Mucosa of stomach (tissue), 1 donor: ENCODE measurements around the gene ARHGAP40.

Source experiments
- H3K27me3 ChIP-seq: one replicate; pipeline ENCODE4 v1.7.0; 2013; ENCODE audit warnings: mild to moderate bottlenecking, low read length; ENCODE audit not compliant: control insufficient read depth, insufficient read depth
- H3K36me3 ChIP-seq: one replicate; pipeline ENCODE4 v1.7.0; 2013; ENCODE audit warnings: low read length; ENCODE audit not compliant: control insufficient read depth, insufficient read depth
- H3K4me1 ChIP-seq: one replicate; pipeline ENCODE4 v1.7.0; 2013; ENCODE audit warnings: mild to moderate bottlenecking, low read length; ENCODE audit not compliant: control insufficient read depth, insufficient read depth
- H3K4me3 ChIP-seq: one replicate; pipeline ENCODE4 v1.7.0; 2013; ENCODE audit warnings: low read length
- H3K9ac ChIP-seq: one replicate; pipeline ENCODE4 v1.7.0; 2013; ENCODE audit warnings: mild to moderate bottlenecking, low read length, moderate library complexity
- H3K9me3 ChIP-seq: one replicate; pipeline ENCODE4 v1.7.0; 2013; ENCODE audit warnings: mild to moderate bottlenecking, low read length, moderate library complexity; ENCODE audit not compliant: control insufficient read depth
- donor health status: Pancreatic carcinoma.

Gene ARHGAP40

GRCh38 chr20:38628580-38629470 is 27.2 kb downstream of the ARHGAP40 start:
- H3K4me1 ChIP-seq, result no peaks in the 10 kb centered on the region
- no peaks in the 10 kb centered on the region for H3K36me3 ChIP-seq
- H3K9ac ChIP-seq, result no peak overlapping the region
- H3K9me3 ChIP-seq, result no peaks in the 10 kb centered on the region
- no peak overlapping the region for H3K4me3 ChIP-seq
- H3K27me3 ChIP-seq, result no peaks in the 10 kb centered on the region

DNA sequence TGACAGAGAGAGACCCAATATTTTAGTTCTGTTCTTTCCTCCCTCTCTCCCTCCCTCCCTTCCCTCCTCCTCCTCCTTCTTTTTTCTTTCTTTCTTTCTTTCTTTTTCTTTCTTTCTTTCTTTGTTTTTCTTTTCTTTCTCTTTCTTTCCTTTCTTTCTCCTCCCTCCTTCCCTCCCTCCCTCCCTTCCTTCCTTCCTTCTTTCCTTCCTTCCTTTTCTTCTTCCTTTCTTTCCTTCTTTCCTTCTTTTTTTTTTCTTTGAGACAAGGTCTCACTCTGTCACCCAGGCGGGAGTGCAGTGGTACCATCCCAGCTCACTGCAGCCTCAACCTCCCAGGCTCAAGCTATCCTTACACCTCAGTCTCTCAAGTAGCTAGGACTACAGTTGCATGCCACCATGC is 28.4 kb downstream of the ARHGAP40 start:
- Histone ChIP-seq H3K9me3 (no peaks in the 10 kb centered on the region), H3K4me1 (no peaks in the 10 kb centered on the region), H3K9ac (no peak overlapping the region), H3K4me3 (no peak overlapping the region), H3K27me3 (no peaks in the 10 kb centered on the region), H3K36me3 (no peaks in the 10 kb centered on the region)

GRCh38 chr20:38630727-38631126 is 29.1 kb downstream of the ARHGAP40 start:
- H3K4me3 ChIP-seq, result no peak overlapping the region
- no peak overlapping the region for H3K9ac ChIP-seq
- no peaks in the 10 kb centered on the region for H3K9me3 ChIP-seq
- no peaks in the 10 kb centered on the region for H3K36me3 ChIP-seq
- H3K27me3 ChIP-seq, result no peaks in the 10 kb centered on the region
- no peaks in the 10 kb centered on the region for H3K4me1 ChIP-seq

GRCh38 chr20:38631155-38632022 is 29.8 kb downstream of the ARHGAP40 start:
- Histone ChIP-seq H3K9me3 (no peaks in the 10 kb centered on the region), H3K9ac (no peak overlapping the region), H3K4me1 (no peaks in the 10 kb centered on the region), H3K4me3 (no peak overlapping the region), H3K36me3 (no peaks in the 10 kb centered on the region), H3K27me3 (no peaks in the 10 kb centered on the region)

DNA sequence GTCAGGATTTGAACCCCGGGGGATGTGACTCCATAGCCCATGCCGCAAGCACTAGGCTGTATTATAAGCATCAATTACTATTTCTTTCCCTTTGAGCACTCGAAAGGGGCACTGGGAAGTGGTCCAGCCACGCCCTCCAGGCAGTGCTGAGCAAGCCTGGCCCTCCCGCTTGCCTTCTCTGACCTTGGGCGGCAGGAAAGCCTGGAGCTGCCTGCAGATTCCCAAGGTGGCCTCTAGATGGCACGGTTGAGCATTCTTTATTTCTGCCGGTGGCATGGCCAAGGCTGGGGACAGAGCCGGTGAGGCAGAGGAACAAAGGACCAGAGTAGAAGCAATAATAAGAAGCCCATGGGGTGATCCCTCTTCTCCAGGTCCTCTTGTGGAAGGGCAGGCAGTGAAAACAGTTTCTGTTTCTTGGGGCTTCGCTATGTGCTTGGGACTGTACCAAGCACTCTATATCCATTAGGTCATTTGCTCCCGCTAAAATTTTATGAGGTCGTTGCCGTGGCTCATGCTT is 32.0 kb downstream of the ARHGAP40 start:
- Histone ChIP-seq H3K4me3 (no peak overlapping the region), H3K27me3 (no peaks in the 10 kb centered on the region), H3K9me3 (no peaks in the 10 kb centered on the region), H3K4me1 (no peaks in the 10 kb centered on the region), H3K36me3 (no peaks in the 10 kb centered on the region), H3K9ac (no peak overlapping the region)

DNA sequence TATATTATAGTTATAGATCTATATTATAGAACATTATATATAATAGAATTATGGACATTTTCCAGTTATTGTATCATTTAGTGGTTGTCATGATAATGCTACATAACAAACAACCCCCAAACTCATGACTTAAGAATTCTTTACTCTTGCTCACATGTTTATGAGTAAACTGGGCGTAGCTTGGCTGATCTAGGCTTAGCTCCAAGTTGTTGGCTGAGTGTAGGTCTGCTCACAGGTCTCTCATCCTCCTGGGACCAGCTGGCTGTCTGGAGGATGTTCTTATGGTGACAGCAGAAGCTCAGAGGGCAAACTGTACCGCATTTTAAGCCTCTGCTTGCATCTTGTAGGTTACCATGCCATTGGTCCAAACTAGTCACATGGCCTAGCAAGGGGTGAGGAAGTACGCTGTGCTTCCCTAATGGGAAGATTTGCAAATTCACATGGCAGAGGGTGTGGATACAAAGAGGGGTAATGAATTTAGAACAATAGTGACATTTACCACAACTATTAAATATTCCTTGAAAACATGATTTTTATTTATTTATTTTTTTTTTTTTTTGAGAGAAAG is 34.2 kb downstream of the ARHGAP40 start:
- Histone ChIP-seq H3K4me1 (no peaks in the 10 kb centered on the region), H3K9ac (no peak overlapping the region), H3K36me3 (no peaks in the 10 kb centered on the region), H3K4me3 (no peak overlapping the region), H3K27me3 (no peaks in the 10 kb centered on the region), H3K9me3 (no peaks in the 10 kb centered on the region)

GRCh38 chr20:38640521-38640920 is 38.9 kb downstream of the ARHGAP40 start:
- H3K36me3 ChIP-seq, result no peaks in the 10 kb centered on the region
- H3K4me3 ChIP-seq, result no peak overlapping the region
- peaks cover 5% of the 10 kb centered on the region for H3K27me3 ChIP-seq
- no peaks in the 10 kb centered on the region for H3K4me1 ChIP-seq
- no peak overlapping the region for H3K9ac ChIP-seq
- H3K9me3 ChIP-seq, result no peaks in the 10 kb centered on the region

DNA sequence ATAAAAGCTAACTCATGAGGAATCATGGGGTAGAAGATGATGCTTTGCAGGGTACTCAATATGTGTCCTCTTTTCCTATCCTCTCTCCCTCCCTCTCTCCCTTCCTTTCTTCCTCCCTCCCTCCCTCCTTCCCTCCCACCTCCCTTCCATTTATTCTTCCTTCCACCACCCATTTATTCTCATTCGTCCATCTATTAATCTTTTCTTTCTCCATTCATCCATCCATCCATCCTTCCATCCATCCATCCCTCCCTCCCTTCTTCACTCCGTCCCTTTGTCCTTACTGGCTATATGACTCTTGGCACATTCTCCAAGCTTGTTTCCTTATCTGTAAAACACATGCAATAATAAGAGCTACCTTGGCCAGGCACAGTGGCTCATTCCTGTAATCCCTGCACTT is 40.9 kb downstream of the ARHGAP40 start:
- H3K27me3 ChIP-seq, result peaks cover 10% of the 10 kb centered on the region
- H3K9me3 ChIP-seq, result no peaks in the 10 kb centered on the region
- no peak overlapping the region for H3K4me3 ChIP-seq

GRCh38 chr20:38644588-38645260 is 43.1 kb downstream of the ARHGAP40 start:
- Histone ChIP-seq H3K36me3 (no peaks in the 10 kb centered on the region), H3K4me3 (no peak overlapping the region), H3K9ac (no peak overlapping the region), H3K9me3 (no peaks in the 10 kb centered on the region), H3K4me1 (peaks cover 6% of the 10 kb centered on the region), H3K27me3 (peaks cover 15% of the 10 kb centered on the region)

More for the DNA sequence above, 40.9 kb downstream of the ARHGAP40 start:
- Histone ChIP-seq H3K4me1 (peaks cover 6% of the 10 kb centered on the region), H3K36me3 (no peaks in the 10 kb centered on the region), H3K9ac (no peak overlapping the region)

GRCh38 chr20:38645351-38645750 is 43.7 kb downstream of the ARHGAP40 start:
- H3K4me1 ChIP-seq, result peaks cover 6% of the 10 kb centered on the region
- no peak overlapping the region for H3K4me3 ChIP-seq
- H3K27me3 ChIP-seq, result peaks cover 21% of the 10 kb centered on the region
- H3K9me3 ChIP-seq, result no peaks in the 10 kb centered on the region
- no peak overlapping the region for H3K9ac ChIP-seq
- H3K36me3 ChIP-seq, result no peaks in the 10 kb centered on the region

DNA sequence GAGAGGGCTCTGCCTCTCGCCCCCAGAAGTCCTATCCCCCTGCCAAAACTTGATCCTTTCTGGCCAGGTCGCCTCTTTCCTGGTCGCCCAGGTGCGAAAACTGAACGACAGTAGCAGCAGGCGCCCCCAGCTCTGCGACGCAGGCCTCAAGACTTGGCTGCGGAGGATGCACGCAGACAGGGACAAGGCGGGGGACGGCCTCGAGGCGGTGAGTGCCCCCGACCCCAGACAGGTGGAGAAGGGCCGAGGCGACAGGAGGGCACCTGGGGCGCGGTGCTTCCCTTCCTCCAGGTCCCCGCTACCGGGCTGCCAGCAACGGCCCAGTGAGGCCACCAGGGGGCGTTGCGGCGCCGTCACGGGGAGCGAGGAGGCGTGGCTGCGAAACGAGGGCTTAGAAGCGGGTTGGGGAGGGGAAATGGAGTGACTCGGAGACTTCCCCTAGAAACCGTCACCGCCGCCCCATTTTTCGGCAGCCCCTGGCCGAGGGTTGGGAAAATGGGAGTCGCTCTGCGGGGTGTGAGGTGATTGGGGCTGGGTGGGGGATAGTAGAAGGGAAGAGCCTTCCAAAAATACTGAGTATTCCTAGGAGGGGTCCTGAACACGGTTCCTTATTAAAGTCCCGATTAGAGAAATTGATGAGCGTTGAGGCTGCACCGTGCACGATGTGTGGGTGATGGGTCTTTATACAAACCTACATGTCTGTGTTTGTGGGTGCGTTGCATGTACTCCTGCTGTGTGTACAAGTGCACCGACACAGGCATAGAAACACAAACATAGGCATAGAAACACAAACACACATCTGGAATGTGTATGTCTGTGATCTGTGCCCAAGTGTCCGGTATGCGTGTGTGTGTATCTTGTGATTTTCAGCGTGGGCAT is 44.6 kb downstream of the ARHGAP40 start:
- Histone ChIP-seq H3K27me3 (peaks cover 26% of the 10 kb centered on the region), H3K4me1 (peaks cover 6% of the 10 kb centered on the region), H3K4me3 (no peak overlapping the region), H3K36me3 (no peaks in the 10 kb centered on the region), H3K9ac (peak overlapping the region; percentile 35), H3K9me3 (no peaks in the 10 kb centered on the region)
